Fibroblast of pulmonary artery (primary cell): ENCODE results near the gene PGRMC2.

Experiments
- DNase-seq: peaks from one replicate; pipeline ENCODE4 v3.0.0-alpha.2; 2010; ENCODE audit warnings: low read depth
- H3K4me3 ChIP-seq: replicated peaks from 2 replicates; pipeline ENCODE4 v1.5.1; 2011; ENCODE audit warnings: low read depth, mild to moderate bottlenecking, control low read depth, low read length, moderate library complexity
- TF ChIP-seq, protein P1 (sequence below): IDR thresholded peaks from 2 replicates; pipeline ENCODE4 v1.5.1; 2011; ENCODE audit warnings: mild to moderate bottlenecking, control low read depth, low read length, inconsistent platforms; ENCODE audit errors: missing control alignments

Gene PGRMC2

GRCh38 chr4:128286474-128287058 lies 1.0 kb downstream of the PGRMC2 start:
- H3K4me3 ChIP-seq: peak overlapping the region; percentile 77
- DNase-seq: peak; percentile 54
- TF ChIP-seq, protein P1, sequence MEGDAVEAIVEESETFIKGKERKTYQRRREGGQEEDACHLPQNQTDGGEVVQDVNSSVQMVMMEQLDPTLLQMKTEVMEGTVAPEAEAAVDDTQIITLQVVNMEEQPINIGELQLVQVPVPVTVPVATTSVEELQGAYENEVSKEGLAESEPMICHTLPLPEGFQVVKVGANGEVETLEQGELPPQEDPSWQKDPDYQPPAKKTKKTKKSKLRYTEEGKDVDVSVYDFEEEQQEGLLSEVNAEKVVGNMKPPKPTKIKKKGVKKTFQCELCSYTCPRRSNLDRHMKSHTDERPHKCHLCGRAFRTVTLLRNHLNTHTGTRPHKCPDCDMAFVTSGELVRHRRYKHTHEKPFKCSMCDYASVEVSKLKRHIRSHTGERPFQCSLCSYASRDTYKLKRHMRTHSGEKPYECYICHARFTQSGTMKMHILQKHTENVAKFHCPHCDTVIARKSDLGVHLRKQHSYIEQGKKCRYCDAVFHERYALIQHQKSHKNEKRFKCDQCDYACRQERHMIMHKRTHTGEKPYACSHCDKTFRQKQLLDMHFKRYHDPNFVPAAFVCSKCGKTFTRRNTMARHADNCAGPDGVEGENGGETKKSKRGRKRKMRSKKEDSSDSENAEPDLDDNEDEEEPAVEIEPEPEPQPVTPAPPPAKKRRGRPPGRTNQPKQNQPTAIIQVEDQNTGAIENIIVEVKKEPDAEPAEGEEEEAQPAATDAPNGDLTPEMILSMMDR: no peak

GRCh38 chr4:128285085-128285997 lies 2.3 kb downstream of the PGRMC2 start:
- peak; percentile 29 for DNase-seq
- TF ChIP-seq, protein P1: no peak
- H3K4me3 ChIP-seq: peak overlapping the region; percentile 77

- DNase-seq: no peak
- H3K4me3 ChIP-seq: peak overlapping the region; percentile 77
- TF ChIP-seq, protein P1: no peak
Measured at GRCh38 chr4:128284317-128284716, 3.3 kb downstream of the PGRMC2 start.

DNA sequence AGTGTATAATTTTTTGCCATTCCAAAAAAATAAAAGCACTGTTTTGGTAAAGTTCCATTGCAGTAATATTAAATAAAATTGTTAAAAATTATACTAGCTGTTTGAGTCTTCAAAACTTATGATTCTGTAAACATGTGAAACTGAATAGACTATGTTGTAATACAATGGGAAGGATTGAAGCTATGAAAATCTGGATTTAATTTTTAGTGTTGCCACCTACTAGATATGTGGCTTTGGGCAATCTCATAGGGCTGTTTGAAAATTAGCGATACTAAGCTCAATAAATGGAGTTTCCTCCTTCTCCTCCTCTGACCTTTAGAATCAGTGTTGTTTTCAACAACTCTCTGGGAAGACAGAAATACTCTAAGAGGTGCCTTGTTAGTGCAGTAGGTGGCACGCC lies 4.5 kb downstream of the PGRMC2 start:
- TF ChIP-seq, protein P1: no peak
- no peak overlapping the region for H3K4me3 ChIP-seq
- DNase-seq: no peak

DNA sequence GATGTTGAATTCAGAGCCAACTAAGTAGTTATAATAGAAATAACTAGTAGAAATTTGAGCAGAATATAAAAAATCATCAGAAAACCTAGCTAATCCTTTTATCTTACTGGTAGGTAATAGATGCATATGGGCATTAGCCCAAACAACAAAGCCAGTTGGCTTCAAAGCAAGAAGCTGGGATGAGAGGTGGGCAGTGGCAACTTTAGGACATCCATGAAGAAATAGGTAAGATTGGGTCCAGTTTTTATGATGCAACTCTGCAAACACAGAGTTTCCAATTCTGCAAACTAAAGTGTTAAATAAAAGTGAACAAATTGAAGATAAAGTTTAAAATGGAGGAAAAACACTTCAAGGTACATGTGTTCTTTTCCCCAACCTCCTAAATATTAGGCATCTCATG lies 5.1 kb downstream of the PGRMC2 start:
- TF ChIP-seq, protein P1: no peak
- H3K4me3 ChIP-seq: no peak overlapping the region
- no peak for DNase-seq

DNA sequence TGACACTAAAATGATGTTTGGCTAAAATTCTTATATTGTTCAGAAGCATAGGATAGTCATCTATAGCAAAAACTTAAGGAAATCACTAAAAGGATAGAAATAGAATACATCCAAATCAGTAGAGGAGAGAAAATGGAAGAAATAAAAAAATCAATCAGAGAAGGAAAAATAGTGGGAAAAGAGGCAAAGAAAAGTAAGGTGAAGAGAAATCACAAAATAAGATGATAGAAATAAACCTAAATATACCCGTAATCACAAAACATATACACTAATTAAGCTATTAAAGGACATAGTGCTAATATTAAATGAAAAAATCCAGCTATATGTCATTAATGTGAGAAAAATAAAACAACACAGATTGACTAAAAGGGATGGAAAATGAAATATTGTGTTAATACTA lies 6.3 kb downstream of the PGRMC2 start:
- H3K4me3 ChIP-seq: no peak overlapping the region
- TF ChIP-seq, protein P1: no peak
- DNase-seq: no peak
